HCT116 (cell line): Measurements from ENCODE around the gene CERK.

ENCODE experiments used
- ATF3 ChIP-seq: IDR thresholded peaks from 2 replicates; pipeline ENCODE4 v1.6.1; 2012
- CEBPB ChIP-seq: IDR thresholded peaks from 2 replicates; pipeline ENCODE4 v1.6.1; 2012; ENCODE audit warnings: low read depth
- CTCF ChIP-seq, 3 experiments: fragments of 200-600 bp in 1 of 3; sonication (generic) in 1 of 3; IDR thresholded peaks in 2 of 3; conservative IDR thresholded peaks in 1 of 3; 2 replicates each; pipeline ENCODE4 v1.5.1; 2012 to 2017; ENCODE audit warnings: low read depth in 2 of 3, low read length in 2 of 3, antibody characterized with exemption in 1 of 3, borderline replicate concordance in 1 of 3, control low read depth in 1 of 3, mild to moderate bottlenecking in 1 of 3, mixed read lengths in 1 of 3, mixed run types in 1 of 3, moderate library complexity in 1 of 3; ENCODE audit not compliant: insufficient read depth in 1 of 3
- EGR1 ChIP-seq: IDR thresholded peaks from 2 replicates; pipeline ENCODE4 v1.6.1; 2012; ENCODE audit warnings: low read depth
- ELF1 ChIP-seq: IDR thresholded peaks from 2 replicates; pipeline ENCODE4 v1.6.1; 2012; ENCODE audit warnings: low read depth, borderline replicate concordance
- EZH2phosphoT487 ChIP-seq: fragments of 200-600 bp; IDR thresholded peaks from 2 replicates; pipeline ENCODE4 v1.6.1; 2018; ENCODE audit warnings: antibody characterized with exemption, borderline replicate concordance
- POLR2A ChIP-seq: IDR thresholded peaks from 2 replicates; pipeline ENCODE4 v1.7.0; 2011; ENCODE audit warnings: borderline replicate concordance; ENCODE audit not compliant: insufficient read depth, insufficient read length; ENCODE audit errors: extremely low read depth
- REST ChIP-seq: IDR thresholded peaks from 2 replicates; pipeline ENCODE4 v1.6.1; 2012; ENCODE audit warnings: low read depth
- SIN3A ChIP-seq: IDR thresholded peaks from 2 replicates; pipeline ENCODE4 v1.6.1; 2012; ENCODE audit warnings: low read depth
- SP1 ChIP-seq: IDR thresholded peaks from 2 replicates; pipeline ENCODE4 v1.6.1; 2012; ENCODE audit warnings: low read depth
- TCF7L2 ChIP-seq: IDR thresholded peaks from 2 replicates; pipeline ENCODE4 v1.7.0; 2011; ENCODE audit warnings: borderline replicate concordance, inconsistent platforms; ENCODE audit not compliant: insufficient read depth, insufficient read length; ENCODE audit errors: extremely low read depth

GRCh38 chr22:46738647-46739093 lies 618 bp upstream of the CERK start:
- TF ChIP-seq POLR2A = no peak
- no peak for TF ChIP-seq CTCF (IDR thresholded peaks at IDR 0.05 in 2 of 3, conservative IDR thresholded peaks at IDR 0.05 in 1 of 3; ENCODE audit: borderline replicate concordance in 1 of 3, insufficient read depth in 1 of 3, low read depth in 2 of 3, low read length in 2 of 3)
- no peak for TF ChIP-seq CEBPB
- TF ChIP-seq SIN3A = no peak
- TF ChIP-seq EGR1 = no peak
- no peak for TF ChIP-seq SP1
- no peak for TF ChIP-seq REST
- no peak for TF ChIP-seq TCF7L2
- TF ChIP-seq ATF3 = no peak
- no peak for TF ChIP-seq ELF1
- no peak for TF ChIP-seq EZH2phosphoT487
